GM12878 (cell line): ENCODE data around the gene PPP1R11. TPM values are rescaled to one million over a fixed set of nuclear protein-coding genes. Genes with fewer than 3 reads are reported as not detected.

Experiments
- ATAC-seq: fragments of 200-7000 bp; cut with Tn5 transposase; 3 replicates; pipeline ENCODE4 v1.9.1; 2020; ENCODE audit warnings: mild to moderate bottlenecking, moderate library complexity
- BruUV-seq: library from RNA; stranded (reverse); fragments of 400-500 nt; replicated peaks from 2 replicates; lab custom pipeline; 2021; lab: Mats Ljungman, UMichigan
- CTCF ChIA-PET: fragments of 300-600 bp; sonication (Branson Sonifier 250); formaldehyde crosslinking; extraction: SDS; loops from one replicate; lab custom pipeline; 2021; ENCODE audit warnings: inconsistent platforms; lab: Yijun Ruan, JAX
- POLR2A ChIA-PET: fragments of 350-600 bp; formaldehyde crosslinking; extraction: SDS; loops from one replicate; lab custom pipeline; 2021; ENCODE audit warnings: inconsistent platforms; lab: Charles Lee
- RAD21 ChIA-PET: fragments of 300-600 bp; sonication (Branson Sonifier 250); formaldehyde crosslinking; loops from one replicate; lab custom pipeline; 2023; ENCODE audit warnings: antibody characterized with exemption; ENCODE audit not compliant: unreplicated experiment; lab: Charles Lee
- SMC1A ChIA-PET: fragments of 300-600 bp; sonication (Branson Sonifier 250); formaldehyde crosslinking; loops from one replicate; lab custom pipeline; 2023; ENCODE audit not compliant: unreplicated experiment, uncharacterized antibody; lab: Charles Lee
- DNase-seq: peaks from one replicate; pipeline ENCODE4 v3.0.0-alpha.2; 2011; ENCODE audit warnings: low read depth, low spot score
- FAIRE-seq: peaks from 3 replicates; lab custom pipeline; 2011; peaks lifted over from hg19 to GRCh38; lab: Jason Lieb, UNC
- H2AFZ ChIP-seq: 2 replicates; pipeline ENCODE4 v1.6.0; 2011; ENCODE audit warnings: low read depth, low read length, control low read depth; ENCODE audit not compliant: control insufficient read depth
- H3K27ac ChIP-seq: 2 replicates; pipeline ENCODE4 v1.5.1; 2011; ENCODE audit warnings: control low read depth; ENCODE audit not compliant: control insufficient read depth, insufficient read depth
- H3K27me3 ChIP-seq, 2 experiments: replicated peaks in 1 of 2; 2 replicates each; pipeline versions ENCODE4 v1.6.0 to v1.6.1; 2011; ENCODE audit warnings: low read length in 1 of 2; ENCODE audit not compliant: control insufficient read depth in 2 of 2, insufficient read depth in 2 of 2
- H3K36me3 ChIP-seq, 2 experiments: 2 replicates each; pipeline ENCODE4 v1.5.1; 2011; ENCODE audit warnings: low read length in 1 of 2; ENCODE audit not compliant: control insufficient read depth in 2 of 2, insufficient read depth in 2 of 2
- H3K4me1 ChIP-seq: 2 replicates; pipeline ENCODE4 v1.6.1; 2011; ENCODE audit warnings: mild to moderate bottlenecking, low read length, moderate library complexity, mixed read lengths; ENCODE audit not compliant: control insufficient read depth, insufficient read depth
- H3K4me2 ChIP-seq: 2 replicates; pipeline ENCODE4 v1.6.0; 2011; ENCODE audit warnings: control low read depth; ENCODE audit not compliant: control insufficient read depth, insufficient read depth
- H3K4me3 ChIP-seq: fragments of 200-600 bp; sonication (generic); 2 replicates; pipeline ENCODE4 v1.5.1; 2016
- H3K79me2 ChIP-seq: 2 replicates; pipeline ENCODE4 v1.6.0; 2011; ENCODE audit warnings: low read length; ENCODE audit not compliant: control insufficient read depth, insufficient read depth
- H3K9ac ChIP-seq: 2 replicates; pipeline ENCODE4 v1.8.0; 2011; ENCODE audit warnings: low read length, control low read depth, mixed read lengths; ENCODE audit not compliant: control insufficient read depth, insufficient read depth
- H3K9me3 ChIP-seq: replicated peaks from 3 replicates; pipeline ENCODE4 v1.5.1; 2011; ENCODE audit warnings: mild to moderate bottlenecking, low read length; ENCODE audit not compliant: control insufficient read depth, insufficient read depth
- H4K20me1 ChIP-seq: 2 replicates; pipeline ENCODE4 v1.6.0; 2011; ENCODE audit not compliant: control insufficient read depth, insufficient read depth
- ATF3 ChIP-seq: IDR thresholded peaks from 2 replicates; pipeline ENCODE4 v1.6.1; 2011; ENCODE audit warnings: low read depth, mild to moderate bottlenecking, low read length, moderate library complexity, borderline replicate concordance; ENCODE audit errors: extremely low read depth
- CEBPZ ChIP-seq: fragments of 150-350 bp; IDR thresholded peaks from 2 replicates; pipeline ENCODE4 v1.6.1; 2016; ENCODE audit warnings: low read depth, low read length
- IKZF2 ChIP-seq, 2 experiments: fragments of 450-650 bp; IDR thresholded peaks; 2 replicates each; pipeline ENCODE4 v1.6.1; 2017; ENCODE audit warnings: mild to moderate bottlenecking in 2 of 2, moderate library complexity in 2 of 2
- JUNB ChIP-seq: IDR thresholded peaks from 2 replicates; pipeline ENCODE4 v1.6.1; 2016; ENCODE audit warnings: antibody characterized with exemption, mild to moderate bottlenecking
- NFYB ChIP-seq: IDR thresholded peaks from 2 replicates; pipeline ENCODE4 v1.6.1; 2011; ENCODE audit warnings: low read depth, mild to moderate bottlenecking, low read length, improper control_type of control experiment, moderate library complexity; ENCODE audit not compliant: insufficient read depth
- PAX5 ChIP-seq: IDR thresholded peaks from 2 replicates; pipeline ENCODE4 v1.6.1; 2011; ENCODE audit warnings: low read depth, low read length, borderline replicate concordance
- PKNOX1 ChIP-seq: fragments of 450-650 bp; IDR thresholded peaks from 2 replicates; pipeline ENCODE4 v1.6.1; 2016; ENCODE audit warnings: mild to moderate bottlenecking
- RBBP5 ChIP-seq: fragments of 200-600 bp; sonication (generic); conservative IDR thresholded peaks from 2 replicates; pipeline ENCODE4 v1.6.1; 2016
- SREBF2 ChIP-seq: IDR thresholded peaks from 2 replicates; pipeline ENCODE4 v1.6.1; 2012; ENCODE audit warnings: mild to moderate bottlenecking, low read length
- ZBTB33 ChIP-seq: fragments of 450-650 bp; IDR thresholded peaks from 2 replicates; pipeline ENCODE4 v1.6.1; 2017; ENCODE audit warnings: mild to moderate bottlenecking
- ZNF384 ChIP-seq: IDR thresholded peaks from 2 replicates; pipeline ENCODE4 v1.6.1; 2012; ENCODE audit warnings: low read depth, mild to moderate bottlenecking, low read length, improper control_type of control experiment, borderline replicate concordance
- ZNF687 ChIP-seq: fragments of 450-650 bp; IDR thresholded peaks from 2 replicates; pipeline ENCODE4 v1.6.1; 2017; ENCODE audit warnings: mild to moderate bottlenecking, moderate library complexity
- ZSCAN29 ChIP-seq: fragments of 450-650 bp; IDR thresholded peaks from 2 replicates; pipeline ENCODE4 v1.6.1; 2017; ENCODE audit warnings: mild to moderate bottlenecking, moderate library complexity
- WGBS: methylation state at CpG from one replicate; pipeline ENCODE4 v1.1.6; 2016; ENCODE audit warnings: low lambda C conversion rate; ENCODE audit not compliant: insufficient replicate concordance, insufficient coverage; ENCODE audit errors: missing lambda C conversion rate; 5-methylcytosine and 5-hydroxymethylcytosine counted together
- in situ Hi-C: fragments of 300-500 bp; cut with MboI; formaldehyde crosslinking; loops from 9 replicates; pipeline ENCODE4 v1.14.3; 2018; ENCODE audit warnings: mixed read lengths
- intact Hi-C: fragments of 100-400 bp; cut with micrococcal nuclease; formaldehyde crosslinking; loops from one replicate; pipeline ENCODE4 v1.14.2; 2022; ENCODE audit not compliant: unreplicated experiment
- polyA plus RNA-seq, 11 experiments: library from polyadenylated mRNA; depleted of rRNA in 4 of 11; unstranded in 6 of 11; stranded (reverse) in 5 of 11; fragments of >200 nt; fragmentation: Nextera tagmentation in 4 of 11; fragmentation: Illumina TruSeq in 1 of 11; extraction: Ambion mirVana in 4 of 11; extraction: Trizol in 1 of 11; gene quantifications; 1 replicate in 1 of 11; 2 replicates in 10 of 11; pipeline versions ENCODE4 v1.2.1 to v1.2.3, GENCODE V29; 2011 to 2016; ENCODE audit warnings: inconsistent platforms in 2 of 11, missing spikeins in 2 of 11, low read depth in 1 of 11
- total RNA-seq, 4 experiments: library from RNA; depleted of rRNA in 3 of 4; stranded (reverse); fragments of >200 nt in 3 of 4; fragmentation: Illumina TruSeq in 1 of 4; extraction: Trizol in 1 of 4; gene quantifications; 2 replicates each; pipeline versions ENCODE4 v1.2.1 to v1.2.3, GENCODE V29; 2013 to 2021

PPP1R11 gene
- total and polyA plus RNA-seq, 10 of the 15 experiments (the other 5 are each of a cell fraction or from before 2014, with no cell fraction given) = 12.6 to 56.1 (median 33.5) TPM

GRCh38 chr6:30042476-30042875, 24.5 kb upstream of the PPP1R11 start:
- H3K4me1 ChIP-seq = peaks cover 15% of the 10 kb centered on the region
- ChIA-PET RAD21 (interaction anchor here (1.0 to 1.6 kb wide), 4 partner anchors 18 to 78 kb away, joined by 3 to 7 read pairs (median 3); no protein-coding TSS in a partner anchor), CTCF (no interaction called here), SMC1A (interaction anchor here (1.1 to 2.1 kb wide), 7 partner anchors 16 to 89 kb away, joined by 3 to 7 read pairs (median 4); partner anchors contain the start of gene POLR1H), POLR2A (interaction anchor here (0.9 to 1.5 kb wide), 5 partner anchors 19 to 294 kb away, joined by 3 to 5 read pairs (median 3); partner anchors contain the start of gene POLR1H)
- peak overlapping the region; percentile 81 for H3K4me2 ChIP-seq
- intact Hi-C loops = no loop called here
- DNase-seq (no peak), FAIRE-seq (peak; percentile 72), ATAC-seq (peak; percentile 91)
- 0% methylated on average over 1 of the region's 1 CpG for WGBS
- H2AFZ ChIP-seq = peak overlapping the region; percentile 56
- BruUV-seq = no TSS peak
- H4K20me1 ChIP-seq = no peaks in the 10 kb centered on the region
- no peak overlapping the region for H3K4me3 ChIP-seq
- H3K9ac ChIP-seq = no peak overlapping the region; the same call in 1 of the 2 replicates
- peak overlapping the region; percentile 62 for H3K27ac ChIP-seq
- no peaks in the 10 kb centered on the region for H3K36me3 ChIP-seq
- H3K27me3 ChIP-seq = no peaks in the 10 kb centered on the region
- in situ Hi-C loops = no loop called here
- no peaks in the 10 kb centered on the region for H3K79me2 ChIP-seq
- H3K9me3 ChIP-seq = no peaks in the 10 kb centered on the region
- peak; percentile 59 to 66; a peak in 3 of 4 replicates for TF ChIP-seq IKZF2 (IDR thresholded peaks at IDR 0.05)
- TF ChIP-seq ZNF384 = peak; percentile 71; the same call in 1 of the 2 replicates
- no peak for TF ChIP-seq NFYB
- TF ChIP-seq ZBTB33 = no peak
- no peak for TF ChIP-seq JUNB
- no peak for TF ChIP-seq ATF3
- TF ChIP-seq RBBP5 = no peak
- TF ChIP-seq ZSCAN29 = no peak
- TF ChIP-seq PAX5 = 0 out of 2 replicates have a peak, but pooled peaks have one; percentile 30
- TF ChIP-seq SREBF2 = no peak
- TF ChIP-seq ZNF687 = peak; percentile 43
- TF ChIP-seq CEBPZ = no peak
- TF ChIP-seq PKNOX1 = no peak
